Measurements from ENCODE around the gene B3GNT2.
"Not testable (repeated sequence)": the region's sequence is repeated elsewhere in the genome, so short reads cannot be mapped to it uniquely, and the experiment has no call there.

Gene B3GNT2

DNA sequence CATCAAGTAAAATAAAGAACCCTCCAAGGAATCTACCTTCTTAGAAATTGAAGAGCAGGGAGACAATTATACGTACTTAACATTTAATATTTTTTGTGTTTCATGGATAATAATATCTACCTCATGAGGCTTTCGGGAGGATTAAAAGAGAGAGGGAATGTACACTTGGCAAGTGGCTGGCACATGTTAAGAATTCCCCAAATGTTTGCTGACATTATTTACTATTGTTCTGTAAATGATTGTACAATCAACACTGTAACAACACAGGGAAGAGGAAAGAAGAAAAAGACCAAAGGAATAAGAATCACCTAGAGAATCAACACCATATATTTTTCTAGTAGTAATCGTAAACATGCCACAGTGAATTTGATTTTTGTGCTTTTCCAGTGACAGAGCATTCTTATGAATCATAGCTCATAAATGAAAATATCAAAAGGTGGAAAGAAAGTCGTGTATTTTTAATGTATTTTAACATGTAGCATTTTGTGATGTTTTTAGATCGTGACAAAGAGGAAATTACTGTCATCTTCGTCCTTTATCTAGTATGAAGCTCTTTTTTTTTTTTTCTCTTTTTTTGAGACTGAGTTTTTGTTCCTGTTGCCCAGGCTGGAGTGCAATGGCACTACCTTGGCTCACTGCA is 67.3 kb downstream of the B3GNT2 start:
- ATAC-seq (replicated peaks) (no peak), DNase-seq (no peak)
- Mint-ChIP-seq H3K27me3 (no peaks in the 10 kb centered on the region), H3K27ac (no peak overlapping the region), H3K4me1 (peaks cover 4 to 6% of the 10 kb centered on the region in 2 donors), H3K36me3 (peaks cover 0 to 4% of the 10 kb centered on the region in 2 donors), H3K4me3 (no peak overlapping the region), H3K9me3 (peaks cover 0 to under 1% of the 10 kb centered on the region in 2 donors)

DNA sequence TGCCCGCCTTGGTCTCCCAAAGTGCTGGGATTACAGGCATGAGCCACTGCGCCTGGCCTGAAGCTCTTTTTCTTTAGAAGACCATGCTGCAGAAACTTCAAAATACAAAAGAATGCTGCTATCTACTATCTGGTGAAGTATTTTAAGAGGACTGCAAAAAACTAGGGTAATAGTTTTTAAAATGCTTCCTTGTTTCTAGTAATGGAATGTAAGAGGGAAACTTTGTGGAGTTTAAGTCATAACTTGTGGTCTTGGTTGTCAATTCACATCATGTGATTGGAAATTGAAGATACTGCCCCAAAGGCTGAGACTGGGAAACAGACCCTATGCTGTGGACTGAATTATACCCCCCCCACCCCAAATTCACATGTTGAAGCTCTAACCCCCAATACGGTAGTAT is 68.3 kb downstream of the B3GNT2 start:
- Mint-ChIP-seq H3K9me3 (peaks cover 2 to 8% of the 10 kb centered on the region in 2 donors), H3K4me3 (no peak overlapping the region), H3K36me3 (peaks cover 1 to 10% of the 10 kb centered on the region in 2 donors), H3K27ac (no peak overlapping the region), H3K4me1 (peaks cover 4 to 6% of the 10 kb centered on the region in 2 donors), H3K27me3 (no peaks in the 10 kb centered on the region)
- ATAC-seq (replicated peaks) (no peak), DNase-seq (no peak)

DNA sequence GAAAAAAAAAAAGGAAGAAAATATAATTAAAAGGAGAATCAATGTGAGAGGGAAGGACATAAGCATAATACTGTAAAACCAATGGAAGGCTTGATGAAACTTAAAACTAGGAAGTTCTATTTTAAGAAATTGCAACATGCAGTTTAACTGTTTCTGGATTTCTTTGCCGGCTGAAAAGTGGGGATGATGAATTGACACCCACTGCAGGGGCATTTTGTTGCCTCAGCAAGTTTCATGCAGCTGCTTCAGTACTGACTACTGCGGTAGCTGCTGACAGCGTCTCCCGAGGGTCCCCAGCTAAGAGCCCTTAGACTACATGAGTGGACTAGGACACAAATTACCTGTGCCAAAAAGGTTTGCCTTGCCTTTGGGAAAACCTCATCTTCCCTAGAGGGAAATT is 69.2 kb downstream of the B3GNT2 start:
- DNase-seq: no peak
- no peak overlapping the region for H3K27ac Mint-ChIP-seq
- no peak for ATAC-seq (replicated peaks)
- H3K27me3 Mint-ChIP-seq: no peaks in the 10 kb centered on the region
- peaks cover 1 to 11% of the 10 kb centered on the region in 2 donors for H3K36me3 Mint-ChIP-seq
- peaks cover 4 to 6% of the 10 kb centered on the region in 2 donors for H3K4me1 Mint-ChIP-seq
- H3K4me3 Mint-ChIP-seq: no peak overlapping the region
- H3K9me3 Mint-ChIP-seq: peaks cover 2 to 8% of the 10 kb centered on the region in 2 donors

DNA sequence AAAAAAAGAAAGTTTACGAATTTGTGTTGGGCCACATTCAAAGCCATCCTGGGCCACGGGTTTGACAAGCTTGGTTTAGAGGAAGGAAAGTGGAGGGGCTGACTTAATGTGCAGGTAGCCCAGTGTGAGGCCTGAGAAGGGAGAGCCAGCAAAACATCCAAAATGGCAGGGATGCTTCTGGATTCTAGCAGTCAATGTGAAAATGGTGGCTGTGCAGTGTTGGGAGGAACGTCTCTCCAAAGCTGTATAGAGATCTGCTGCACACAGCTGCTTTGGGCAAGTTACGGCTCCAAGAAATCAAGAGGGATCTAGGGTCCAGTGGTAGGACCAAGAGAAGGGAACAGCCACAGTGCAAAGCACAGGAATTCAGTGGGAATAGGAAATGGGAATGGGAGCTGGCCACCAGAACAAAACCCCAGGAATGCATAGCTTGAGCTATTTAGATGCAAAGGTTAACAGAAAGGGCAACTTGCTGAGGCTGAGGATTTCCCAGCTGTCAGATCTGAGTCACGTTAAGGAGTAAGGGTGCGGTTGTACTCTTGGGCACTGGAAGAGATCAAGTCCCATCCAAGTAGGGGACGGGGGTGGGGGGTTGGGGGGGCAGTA is 70.6 kb downstream of the B3GNT2 start:
- peaks cover 1 to 11% of the 10 kb centered on the region in 2 donors for H3K36me3 Mint-ChIP-seq
- no peak overlapping the region for H3K27ac Mint-ChIP-seq
- H3K4me3 Mint-ChIP-seq: no peak overlapping the region
- peaks cover 4 to 6% of the 10 kb centered on the region in 2 donors for H3K4me1 Mint-ChIP-seq
- H3K9me3 Mint-ChIP-seq: peaks cover 2 to 8% of the 10 kb centered on the region in 2 donors
- H3K27me3 Mint-ChIP-seq: no peaks in the 10 kb centered on the region
- ATAC-seq (replicated peaks): no peak
- no peak for DNase-seq

DNA sequence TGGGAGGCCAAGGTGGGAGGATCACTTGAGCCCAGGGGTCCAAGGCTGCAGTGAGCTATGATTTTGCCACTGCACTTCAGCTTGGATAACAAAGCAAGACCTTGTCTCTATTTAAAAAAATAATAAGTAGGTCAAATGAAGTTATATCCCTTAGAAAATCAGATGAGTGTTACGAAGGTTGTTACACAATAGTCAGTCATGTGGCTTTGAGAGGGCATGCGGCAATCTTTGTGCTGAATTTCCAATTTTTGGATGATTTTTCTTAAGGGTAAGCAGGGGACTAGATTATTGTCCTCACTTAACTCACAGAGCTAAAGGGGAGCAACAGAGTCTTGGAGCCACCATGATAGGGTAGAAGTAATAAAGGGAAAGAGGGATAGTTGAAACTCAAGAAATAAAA is 71.8 kb downstream of the B3GNT2 start:
- no peak overlapping the region for H3K4me3 Mint-ChIP-seq
- ATAC-seq (replicated peaks): no peak
- H3K4me1 Mint-ChIP-seq: peaks cover 4 to 6% of the 10 kb centered on the region in 2 donors
- peaks cover 1 to 11% of the 10 kb centered on the region in 2 donors for H3K36me3 Mint-ChIP-seq
- no peak overlapping the region for H3K27ac Mint-ChIP-seq
- H3K27me3 Mint-ChIP-seq: no peaks in the 10 kb centered on the region
- peaks cover 2 to 8% of the 10 kb centered on the region in 2 donors for H3K9me3 Mint-ChIP-seq
- DNase-seq: no peak

DNA sequence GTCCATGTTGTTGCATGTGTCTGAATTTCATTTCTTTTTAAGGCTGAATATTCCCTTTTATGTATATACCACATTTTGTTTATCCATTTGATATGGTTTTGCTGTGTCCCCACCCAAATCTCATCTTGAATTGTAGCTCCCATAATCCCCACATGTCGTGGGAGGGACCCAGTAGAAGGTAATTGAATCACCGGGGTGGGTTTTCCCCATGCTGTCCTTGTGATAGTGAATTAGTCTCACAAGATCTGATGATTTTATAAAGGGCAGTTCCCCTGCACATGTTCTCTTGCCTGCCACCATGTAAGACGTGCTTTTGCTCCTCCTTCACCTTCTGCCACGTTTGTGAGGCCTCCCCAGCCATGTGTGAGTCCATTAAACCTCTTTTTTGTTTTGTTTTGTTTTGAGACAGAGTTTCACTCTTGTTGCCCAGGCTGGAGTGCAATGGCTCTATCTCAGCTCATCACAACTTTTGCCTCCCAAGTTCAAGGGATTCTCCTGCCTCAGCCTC is 72.8 kb downstream of the B3GNT2 start:
- peaks cover 1 to 11% of the 10 kb centered on the region in 2 donors for H3K36me3 Mint-ChIP-seq
- not testable (repeated sequence) for H3K4me3 Mint-ChIP-seq; H3K4me1 Mint-ChIP-seq; ATAC-seq (replicated peaks); H3K9me3 Mint-ChIP-seq; DNase-seq; H3K27ac Mint-ChIP-seq; H3K27me3 Mint-ChIP-seq

DNA sequence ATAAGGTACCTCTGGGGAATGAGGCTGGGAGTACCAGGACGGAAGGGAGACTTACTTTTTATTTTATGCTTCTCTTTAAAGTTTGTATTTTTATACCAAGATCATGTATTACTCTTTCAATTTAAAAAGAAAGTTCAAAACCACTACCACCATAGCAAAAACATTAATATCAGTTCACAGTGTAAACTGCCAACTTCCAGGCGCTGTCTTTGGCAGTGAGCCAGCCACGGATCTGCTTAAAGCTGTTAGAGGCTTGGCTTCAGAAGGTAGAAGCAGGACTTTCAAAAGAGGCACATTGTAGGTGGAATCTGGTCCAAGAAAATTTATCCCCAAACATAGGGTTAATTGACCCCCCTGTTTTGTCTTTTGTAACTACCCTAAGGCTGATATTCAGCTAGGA is 74.8 kb downstream of the B3GNT2 start:
- H3K36me3 Mint-ChIP-seq: peaks cover 1 to 11% of the 10 kb centered on the region in 2 donors
- DNase-seq (no peak), ATAC-seq (replicated peaks) (no peak)
- no peak overlapping the region for H3K27ac Mint-ChIP-seq
- H3K4me1 Mint-ChIP-seq: no peaks in the 10 kb centered on the region
- no peaks in the 10 kb centered on the region for H3K27me3 Mint-ChIP-seq
- no peak overlapping the region for H3K4me3 Mint-ChIP-seq
- peaks cover 2 to 8% of the 10 kb centered on the region in 2 donors for H3K9me3 Mint-ChIP-seq

All from stimulated activated naive B cell treated with anti-CD40 and anti-IgM and Interleukin-4, amounts not matched to agents 10 μg/mL and 1 μg/mL and 100 μg/mL, for 72 hours (primary cell).